Kidney epithelial cell (primary cell): ENCODE measurements around the gene KLK7. TPM values are rescaled to one million over a fixed set of nuclear protein-coding genes. Genes with fewer than 3 reads are reported as not detected.

ENCODE experiments used
- DNase-seq: peaks from one replicate; pipeline ENCODE4 v3.0.0-alpha.2; 2010; ENCODE audit warnings: low read depth
- H3K27me3 ChIP-seq: 2 replicates; pipeline ENCODE4 v1.6.0; 2011; ENCODE audit warnings: low read length; ENCODE audit not compliant: control insufficient read depth, insufficient read depth
- H3K36me3 ChIP-seq: 2 replicates; pipeline ENCODE4 v1.5.1; 2011; ENCODE audit warnings: low read length; ENCODE audit not compliant: control insufficient read depth, insufficient read depth
- H3K4me3 ChIP-seq: 2 replicates; pipeline ENCODE4 v1.5.1; 2011; ENCODE audit warnings: low read depth, mild to moderate bottlenecking, control low read depth, low read length
- CTCF ChIP-seq: IDR thresholded peaks from 2 replicates; pipeline ENCODE4 v1.5.1; 2011; ENCODE audit warnings: mild to moderate bottlenecking, moderate library complexity, low read length, control low read depth, inconsistent platforms; ENCODE audit not compliant: insufficient read depth, poor library complexity, severe bottlenecking
- total RNA-seq: library from RNA; depleted of rRNA; stranded (reverse); fragments of >200 nt; gene quantifications from 2 replicates; pipeline ENCODE4 v1.2.3, GENCODE V29; 2015

The KLK7 gene
- total RNA-seq, 1 donor from 2014 or later = 18.7 TPM

- peaks cover under 1% of the 10 kb centered on the region for H3K27me3 ChIP-seq
- TF ChIP-seq CTCF = no peak
- no peak overlapping the region for H3K4me3 ChIP-seq
- DNase-seq = no peak
- no peaks in the 10 kb centered on the region for H3K36me3 ChIP-seq
These were observed 44.2 kb upstream of the KLK7 start for GRCh38 chr19:51027873-51028272.

GRCh38 chr19:51027126-51027806 is 43.5 kb upstream of the KLK7 start:
- H3K36me3 ChIP-seq = no peaks in the 10 kb centered on the region
- no peak overlapping the region for H3K4me3 ChIP-seq
- no peak for TF ChIP-seq CTCF
- H3K27me3 ChIP-seq = peaks cover 2% of the 10 kb centered on the region
- DNase-seq = no peak

- no peak for DNase-seq
- no peaks in the 10 kb centered on the region for H3K36me3 ChIP-seq
- H3K4me3 ChIP-seq = no peak within 1 kb of the TSS
- H3K27me3 ChIP-seq = peaks cover 2% of the 10 kb centered on the region
- TF ChIP-seq CTCF = no peak
These were observed 42.8 kb upstream of the KLK7 start, which contains the start of gene KLK11 for GRCh38 chr19:51026554-51026831. Gene KLK11, minus strand, starts transcription at chr19:51026616. Its CDS starts 985 bp downstream, at chr19:51025631.

GRCh38 chr19:51025809-51026553 is 42.3 kb upstream of the KLK7 start:
- DNase-seq = no peak
- Histone ChIP-seq H3K36me3 (no peaks in the 10 kb centered on the region), H3K27me3 (peaks cover 2% of the 10 kb centered on the region), H3K4me3 (no peak overlapping the region)
- TF ChIP-seq CTCF = no peak

GRCh38 chr19:51025401-51025800 is 41.7 kb upstream of the KLK7 start:
- no peak for TF ChIP-seq CTCF
- DNase-seq = no peak
- Histone ChIP-seq H3K36me3 (no peaks in the 10 kb centered on the region), H3K27me3 (peaks cover 3% of the 10 kb centered on the region), H3K4me3 (no peak overlapping the region)
